Activated naive CD4-positive, alpha-beta T cell treated with anti-CD3 and anti-CD28 coated beads for 36 hours (primary cell): ENCODE data around the gene NPR2. TPM values are rescaled to one million over a fixed set of nuclear protein-coding genes. Genes with fewer than 3 reads are reported as not detected.

ENCODE experiments used
- CTCF ChIA-PET: fragments of 350-600 bp; sonication (Branson Sonifier 250); formaldehyde crosslinking; loops from one replicate; lab custom pipeline; 2021; ENCODE audit warnings: antibody characterized with exemption; lab: Charles Lee
- DNase-seq: peaks from one replicate; pipeline ENCODE4 v3.0.0-alpha.2; 2020
- H3K27ac Mint-ChIP-seq: one replicate; pipeline ENCODE4 v1.8.0; 2021; ENCODE audit warnings: mild to moderate bottlenecking, mixed read lengths
- H3K27me3 Mint-ChIP-seq: one replicate; pipeline ENCODE4 v1.8.0; 2021; ENCODE audit warnings: low read depth, mixed read lengths
- H3K36me3 Mint-ChIP-seq: one replicate; pipeline ENCODE4 v1.8.0; 2021; ENCODE audit warnings: low read depth, mixed read lengths
- H3K4me1 Mint-ChIP-seq: one replicate; pipeline ENCODE4 v1.8.0; 2021; ENCODE audit warnings: low read depth, mixed read lengths
- H3K4me3 Mint-ChIP-seq: one replicate; pipeline ENCODE4 v1.8.0; 2021; ENCODE audit warnings: mild to moderate bottlenecking, moderate library complexity, mixed read lengths
- H3K9me3 Mint-ChIP-seq: one replicate; pipeline ENCODE4 v1.8.0; 2021; ENCODE audit warnings: mixed read lengths
- intact Hi-C: fragments of 100-400 bp; cut with micrococcal nuclease; formaldehyde crosslinking; loops from one replicate; pipeline ENCODE4 v1.15.1; 2023
- total RNA-seq, 2 experiments: library from RNA; stranded (reverse); gene quantifications; one replicate each; pipeline ENCODE4 v1.2.3, GENCODE V29; 2021

The NPR2 gene
- total RNA-seq, 2 experiments from 2014 or later: 3.6 to 5.5 TPM

GRCh38 chr9:35852267-35852815 lies 61.0 kb downstream of the NPR2 start:
- H3K9me3 Mint-ChIP-seq: no peaks in the 10 kb centered on the region
- intact Hi-C loops: no loop called here
- CTCF ChIA-PET: no interaction called here

GRCh38 chr9:35852876-35853865 lies 61.8 kb downstream of the NPR2 start:
- Mint-ChIP-seq H3K4me3 (no peak overlapping the region), H3K4me1 (peaks cover 2% of the 10 kb centered on the region), H3K27ac (no peak overlapping the region), H3K9me3 (no peaks in the 10 kb centered on the region), H3K27me3 (no peaks in the 10 kb centered on the region), H3K36me3 (no peaks in the 10 kb centered on the region)
- CTCF ChIA-PET: no interaction called here
- intact Hi-C loops: no loop called here
- DNase-seq: no peak

More at GRCh38 chr9:35852267-35852815, 61.0 kb downstream of the NPR2 start:
- H3K4me3 Mint-ChIP-seq: no peak overlapping the region
- no peak for DNase-seq
- no peak overlapping the region for H3K27ac Mint-ChIP-seq
- H3K36me3 Mint-ChIP-seq: no peaks in the 10 kb centered on the region
- H3K27me3 Mint-ChIP-seq: no peaks in the 10 kb centered on the region
- peaks cover 5% of the 10 kb centered on the region for H3K4me1 Mint-ChIP-seq

- Mint-ChIP-seq H3K27ac (no peak overlapping the region), H3K36me3 (no peaks in the 10 kb centered on the region), H3K4me3 (no peak overlapping the region), H3K4me1 (no peaks in the 10 kb centered on the region), H3K27me3 (no peaks in the 10 kb centered on the region), H3K9me3 (no peaks in the 10 kb centered on the region)
- intact Hi-C loops: no loop called here
- no peak for DNase-seq
- CTCF ChIA-PET: no interaction called here
Observed at GRCh38 chr9:35854091-35854762, 62.8 kb downstream of the NPR2 start.

GRCh38 chr9:35856206-35856605 lies 64.8 kb downstream of the NPR2 start:
- CTCF ChIA-PET: interaction anchor here (0.9 to 2.5 kb wide), 3 partner anchors 9 to 66 kb away, joined by 4 to 14 read pairs (median 8); no protein-coding TSS in a partner anchor
- H3K9me3 Mint-ChIP-seq: no peaks in the 10 kb centered on the region
- intact Hi-C loops: no loop called here
- no peak overlapping the region for H3K4me3 Mint-ChIP-seq
- DNase-seq: no peak
- no peaks in the 10 kb centered on the region for H3K4me1 Mint-ChIP-seq
- H3K27ac Mint-ChIP-seq: no peak overlapping the region
- peaks cover under 1% of the 10 kb centered on the region for H3K27me3 Mint-ChIP-seq
- no peaks in the 10 kb centered on the region for H3K36me3 Mint-ChIP-seq

- Mint-ChIP-seq H3K4me1 (no peaks in the 10 kb centered on the region), H3K27me3 (peaks cover 2% of the 10 kb centered on the region), H3K27ac (no peak overlapping the region), H3K36me3 (no peaks in the 10 kb centered on the region), H3K4me3 (no peak overlapping the region), H3K9me3 (no peaks in the 10 kb centered on the region)
- CTCF ChIA-PET: interaction anchor here (0.5 to 2.5 kb wide), 6 partner anchors 9 to 70 kb away, joined by 3 to 14 read pairs (median 4); no protein-coding TSS in a partner anchor
- no peak for DNase-seq
- intact Hi-C loops: no loop called here
Observed at GRCh38 chr9:35856882-35857281, 65.5 kb downstream of the NPR2 start.

- Mint-ChIP-seq H3K27me3 (peaks cover 9% of the 10 kb centered on the region), H3K9me3 (no peaks in the 10 kb centered on the region), H3K4me1 (no peaks in the 10 kb centered on the region), H3K4me3 (no peak overlapping the region), H3K27ac (no peak overlapping the region), H3K36me3 (no peaks in the 10 kb centered on the region)
- intact Hi-C loops: no loop called here
- CTCF ChIA-PET: interaction anchor here (0.9 to 4.6 kb wide), 3 partner anchors 20 to 32 kb away, joined by 4 to 14 read pairs (median 5); no protein-coding TSS in a partner anchor
- no peak for DNase-seq
Observed at GRCh38 chr9:35858458-35858857, 67.1 kb downstream of the NPR2 start.

Other genes with a start within 250 kb of the NPR2 start
- gene TESK1, start 186.3 kb upstream of the NPR2 start, total RNA-seq: 10 to 100 TPM; 18.3 to 19.0 TPM
- 1 to 10 TPM; 2.9 to 4.5 TPM for gene CD72, start 173.2 kb upstream of the NPR2 start, total RNA-seq
- 10 to 100 TPM; 44.0 to 45.4 TPM for gene SIT1, start 140.7 kb upstream of the NPR2 start, total RNA-seq
- gene RMRP, start 133.6 kb upstream of the NPR2 start, total RNA-seq: over 10,000 TPM in 1 of 2 experiments, 1,000 to 10,000 TPM in 1; 7,381 to 12,571 TPM
- gene CCDC107, start 133.3 kb upstream of the NPR2 start, total RNA-seq: 1 to 10 TPM; 5.6 to 6.4 TPM
- gene ARHGEF39, start 126.4 kb upstream of the NPR2 start, total RNA-seq: 10 to 100 TPM; 28.9 to 30.4 TPM
- under 1 TPM; 0.38 to 0.52 TPM for gene CA9, start 117.7 kb upstream of the NPR2 start, total RNA-seq
- 1 to 10 TPM; 4.9 to 6.6 TPM for gene TPM2, start 101.7 kb upstream of the NPR2 start, total RNA-seq
- gene TLN1, start 59.4 kb upstream of the NPR2 start, total RNA-seq: 100 to 1,000 TPM; 190 TPM
- 10 to 100 TPM; 13.7 to 13.8 TPM for gene CREB3, start 58.9 kb upstream of the NPR2 start, total RNA-seq
- gene GBA2, start 42.4 kb upstream of the NPR2 start, total RNA-seq: 10 to 100 TPM; 20.3 to 22.7 TPM
- gene RGP1, start 42.3 kb upstream of the NPR2 start, total RNA-seq: 10 to 100 TPM; 12.0 to 13.3 TPM
- under 1 TPM in 1 of 2 experiments, not detected in 1; 0.45 TPM for gene MSMP, start 37.3 kb upstream of the NPR2 start, total RNA-seq
- gene SPAG8, start 20.7 kb downstream of the NPR2 start, total RNA-seq: 1 to 10 TPM in 1 of 2 experiments, under 1 TPM in 1; 0.95 to 1.1 TPM
- gene HINT2, start 23.5 kb downstream of the NPR2 start, total RNA-seq: 10 to 100 TPM; 61.0 to 68.3 TPM
- not detected for gene FAM221B, start 37.1 kb downstream of the NPR2 start, total RNA-seq
- gene TMEM8B, start 37.6 kb downstream of the NPR2 start, total RNA-seq: 1 to 10 TPM; 6.2 to 6.6 TPM
- gene OR13J1, start 78.8 kb downstream of the NPR2 start, total RNA-seq: not detected
- not detected for gene HRCT1, start 114.6 kb downstream of the NPR2 start, total RNA-seq
- gene SPAAR, start 117.9 kb downstream of the NPR2 start, total RNA-seq: not detected
- gene OR2S2, start 166.6 kb downstream of the NPR2 start, total RNA-seq: not detected
- 1 to 10 TPM; 7.8 to 8.5 TPM for gene RECK, start 245.3 kb downstream of the NPR2 start, total RNA-seq